HG03442 (cell line): ENCODE measurements around the gene DZIP3.
"Not testable (repeated sequence)": the region's sequence is repeated elsewhere in the genome, so short reads cannot be mapped to it uniquely, and the experiment has no call there.

Experiments
- ATAC-seq: cut with Tn5 transposase; IDR thresholded peaks from one replicate; pipeline ENCODE4 v1.9.1; 2021; ENCODE audit warnings: mild to moderate bottlenecking, moderate library complexity; ENCODE audit not compliant: unreplicated experiment

DZIP3 gene

GRCh38 chr3:108677811-108678210 lies 88.3 kb downstream of the DZIP3 start:
- ATAC-seq = no peak

- not testable (repeated sequence) for ATAC-seq
Observed at GRCh38 chr3:108692286-108692685, 102.8 kb downstream of the DZIP3 start.

- no peak for ATAC-seq
Observed at GRCh38 chr3:108698461-108698860, 108.9 kb downstream of the DZIP3 start.

DNA sequence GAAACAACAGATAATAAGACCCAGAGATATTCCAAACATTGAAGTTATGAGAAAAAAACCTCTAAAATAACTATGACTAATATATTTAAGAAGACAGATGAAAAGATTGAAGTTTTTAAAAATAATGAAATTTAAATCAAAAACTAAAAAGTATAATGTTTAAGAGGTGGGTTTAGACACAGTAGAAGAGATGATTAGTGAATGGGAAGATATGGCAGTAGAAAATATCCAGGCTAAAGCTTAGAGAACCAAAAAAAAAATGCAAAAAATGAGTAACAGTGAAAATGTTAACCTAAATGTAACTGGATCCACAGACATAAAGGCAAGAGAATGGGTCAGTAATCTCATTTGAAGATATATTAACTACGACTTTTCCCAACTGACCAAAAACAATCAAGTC lies 115.5 kb downstream of the DZIP3 start:
- no peak for ATAC-seq

- ATAC-seq = no peak
Observed at GRCh38 chr3:108713009-108713516, 123.5 kb downstream of the DZIP3 start.

DNA sequence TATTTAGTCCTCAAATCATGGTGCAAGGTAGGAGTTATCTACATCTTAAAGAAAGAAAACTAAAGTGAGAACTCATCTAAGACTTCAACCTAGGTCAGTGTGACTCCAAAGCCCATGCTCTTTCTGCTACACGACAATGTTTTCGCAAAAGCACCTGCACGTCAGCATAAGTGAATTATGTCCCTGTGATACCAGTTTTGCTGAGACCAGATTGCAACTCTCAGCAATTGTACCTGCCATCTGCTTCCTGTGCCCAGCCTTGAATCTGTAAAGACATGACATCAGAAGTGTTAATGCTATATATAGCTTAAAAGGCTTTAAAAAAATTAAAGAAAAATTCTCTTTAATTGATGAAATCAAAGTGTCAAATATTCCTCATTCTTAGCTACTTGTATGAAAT lies 124.3 kb downstream of the DZIP3 start:
- ATAC-seq = no peak

- no peak for ATAC-seq
Observed at GRCh38 chr3:108718454-108718853, 128.9 kb downstream of the DZIP3 start.

DNA sequence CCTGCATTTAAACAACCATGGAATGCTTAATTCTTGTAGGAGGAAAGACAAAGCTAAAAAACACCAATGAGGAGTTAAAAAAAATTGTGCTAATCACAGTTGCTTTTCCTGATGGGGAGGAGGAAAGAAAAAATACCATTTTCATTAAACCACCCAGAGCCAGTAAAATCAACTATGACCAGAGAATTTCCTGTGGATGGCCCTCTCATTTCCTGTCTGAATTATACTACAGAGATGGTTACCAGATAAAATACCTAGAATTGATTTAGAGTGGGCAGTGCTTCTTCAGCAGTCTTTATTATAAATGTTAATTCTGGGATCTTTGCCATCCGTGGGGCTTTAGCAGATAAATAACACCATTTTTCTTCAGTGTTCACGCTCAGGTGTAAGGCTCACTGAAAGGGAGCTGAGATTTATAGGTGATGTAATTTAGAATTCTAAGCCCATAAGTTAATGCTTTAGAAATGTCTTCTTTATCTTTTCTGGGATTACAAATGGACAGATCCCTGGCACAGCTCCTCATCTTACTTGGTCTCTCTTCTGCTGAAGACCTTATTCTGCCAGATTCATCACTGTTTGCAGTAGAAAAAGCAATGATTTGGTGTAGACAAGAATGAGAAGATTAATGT lies 129.8 kb downstream of the DZIP3 start:
- ATAC-seq = no peak

- no peak for ATAC-seq
Observed at GRCh38 chr3:108722724-108723123, 133.2 kb downstream of the DZIP3 start.

DNA sequence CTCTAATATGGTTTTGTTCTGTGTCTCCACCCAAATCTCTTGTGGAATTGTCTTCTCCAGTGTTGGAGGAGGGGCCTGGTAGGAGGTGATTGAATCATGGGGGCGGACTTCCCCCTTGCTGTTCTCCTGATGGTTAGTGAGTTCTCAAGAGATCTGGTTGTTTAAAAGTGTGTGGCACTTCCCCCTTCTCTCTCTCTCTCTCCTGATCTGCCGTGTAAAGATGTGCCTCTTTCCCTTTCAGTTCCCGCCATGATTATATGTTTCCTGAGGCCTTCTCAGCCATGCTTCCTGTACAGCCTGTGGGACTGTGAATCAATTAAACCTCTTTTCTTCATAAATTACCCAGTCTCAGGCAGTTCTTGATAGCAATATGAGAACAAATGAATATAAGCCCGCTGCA lies 134.6 kb downstream of the DZIP3 start:
- ATAC-seq = no peak

GRCh38 chr3:108728105-108728504 lies 138.6 kb downstream of the DZIP3 start:
- ATAC-seq = no peak

- ATAC-seq = no peak
Observed at GRCh38 chr3:108728934-108729333, 139.4 kb downstream of the DZIP3 start.

- no peak for ATAC-seq
Observed at GRCh38 chr3:108736821-108737220, 147.3 kb downstream of the DZIP3 start.

DNA sequence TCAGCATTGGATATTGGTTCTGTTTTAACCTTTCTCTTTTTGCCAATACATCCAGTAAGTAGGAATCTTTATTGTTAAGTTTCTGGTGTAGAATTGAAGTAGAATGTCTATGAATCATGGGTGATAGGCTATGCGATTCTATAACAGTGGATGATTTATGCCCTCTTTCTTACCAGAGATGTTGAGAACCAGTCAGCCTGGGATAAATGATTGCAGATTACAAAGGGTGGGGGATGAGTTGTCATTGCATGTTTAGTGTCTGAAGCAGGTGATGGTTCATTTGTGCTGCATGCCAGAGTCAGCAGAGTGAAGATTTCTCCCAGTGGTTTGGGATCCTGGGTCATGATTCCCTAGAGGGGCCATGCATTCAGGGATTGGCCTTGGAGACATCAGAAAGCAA lies 153.4 kb downstream of the DZIP3 start:
- no peak for ATAC-seq
